Measurements from ENCODE around the gene YPEL2.
A peak's percentile ranks its signal among the peaks of the same experiment; 100 is the strongest.

The YPEL2 gene

DNA sequence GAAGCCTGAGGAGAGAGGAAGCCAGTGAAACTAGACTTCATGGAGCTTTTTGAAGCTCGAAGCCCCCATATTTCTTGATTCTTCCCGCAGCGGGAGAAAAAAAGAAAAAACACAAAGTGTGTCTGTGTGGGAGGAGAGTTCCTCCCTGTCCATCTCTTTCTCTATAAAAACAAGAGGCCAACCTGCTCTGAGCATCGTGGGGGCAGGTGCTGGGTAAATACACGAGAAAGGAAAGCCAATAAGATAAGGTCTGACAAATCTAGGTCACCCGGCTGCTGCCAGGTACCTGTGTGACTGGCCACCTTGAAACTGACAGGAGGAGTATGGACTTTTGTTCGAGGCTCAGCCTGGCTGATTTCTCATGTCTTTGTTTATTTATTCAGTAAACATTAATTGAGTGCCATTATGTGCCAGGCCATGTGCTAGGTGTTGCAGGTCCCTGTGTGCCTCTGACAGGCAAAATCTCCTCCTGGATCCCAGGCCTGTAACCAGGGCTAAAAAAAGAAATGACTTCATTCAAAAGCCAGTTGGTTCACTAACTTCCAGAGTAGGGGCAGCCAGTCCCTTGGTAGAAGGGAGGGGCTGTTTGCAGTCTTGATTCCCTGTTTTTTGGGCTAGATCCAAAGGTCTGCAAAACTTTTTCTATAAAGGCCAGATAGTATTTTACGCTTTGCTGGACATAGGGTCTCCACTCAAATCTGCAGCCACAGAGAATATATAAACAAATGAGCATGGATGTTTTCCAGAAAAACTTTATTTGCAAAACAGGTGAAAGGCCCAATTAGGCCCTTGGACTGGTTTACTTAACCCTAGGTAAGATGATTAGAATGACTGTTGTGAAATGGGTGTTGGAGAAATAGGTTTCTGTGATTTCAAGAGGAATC is 35.6 kb downstream of the YPEL2 start:
- POLR2A ChIA-PET: interaction anchor here (0.6 to 1.3 kb wide), 4 partner anchors 12 to 341 kb away, joined by 3 to 4 read pairs (median 4); partner anchors contain the start of genes PTRH2 and VMP1
- Histone ChIP-seq H3K27ac (ENCODE audit: extremely low read depth, low read depth, low read length) (peak overlapping the region; percentile 85), H3K4me3 (ENCODE audit: low read depth, low read length) (no peak overlapping the region), H3K4me1 (ENCODE audit: control insufficient read depth, insufficient read depth, low read length) (peaks cover 54% of the 10 kb centered on the region), H3K36me3 (ENCODE audit: control insufficient read depth in 2 of 2, insufficient read depth in 1 of 2, low read length in 2 of 2) (no peaks in the 10 kb centered on the region; a peak in 1 of 3 replicates), H3K9me3 (ENCODE audit: control insufficient read depth, insufficient read depth, low read depth, low read length) (no peaks in the 10 kb centered on the region)
- CTCF ChIA-PET: interaction anchor here (1.1 to 2.6 kb wide), 4 partner anchors 11 to 73 kb away, joined by 3 to 15 read pairs (median 8); no protein-coding TSS in a partner anchor
- TF ChIP-seq ZNF548 (tag by site-specific recombination; IDR thresholded peaks at IDR 0.05) (no peak), ZNF16 (tag by site-specific recombination; IDR thresholded peaks at IDR 0.05; ENCODE audit: low read depth) (no peak), ZNF621 (tag by site-specific recombination; IDR thresholded peaks at IDR 0.05) (no peak), ZNF391 (tag by site-specific recombination; IDR thresholded peaks at IDR 0.05; ENCODE audit: borderline replicate concordance, low read depth) (no peak), BCL6B (tag by site-specific recombination; IDR thresholded peaks at IDR 0.05) (no peak), ZNF623 (tag by site-specific recombination; IDR thresholded peaks at IDR 0.05) (no peak), ZNF335 (tag by site-specific recombination; conservative IDR thresholded peaks at IDR 0.05) (peak; percentile 88), ZNF132 (tag by site-specific recombination; IDR thresholded peaks at IDR 0.05; ENCODE audit: borderline replicate concordance) (no peak), YY2 (tag by site-specific recombination; IDR thresholded peaks at IDR 0.05) (no peak), AEBP2 (tag by site-specific recombination; IDR thresholded peaks at IDR 0.05; ENCODE audit: borderline replicate concordance) (no peak), PRDM10 (tag by site-specific recombination; IDR thresholded peaks at IDR 0.05) (peak; percentile 76), ZNF266 (tag by site-specific recombination; IDR thresholded peaks at IDR 0.05; ENCODE audit: low read depth) (no peak), ZNF175 (tag by site-specific recombination; IDR thresholded peaks at IDR 0.05) (no peak), SCRT1 (tag by site-specific recombination; IDR thresholded peaks at IDR 0.05; ENCODE audit: borderline replicate concordance) (no peak), ZIC2 (tag by site-specific recombination; IDR thresholded peaks at IDR 0.05) (no peak), ZFP3 (tag by site-specific recombination; IDR thresholded peaks at IDR 0.05; ENCODE audit: low read depth) (no peak), ZBTB8A (tag by site-specific recombination; IDR thresholded peaks at IDR 0.05) (no peak), GFI1B (tag by site-specific recombination; IDR thresholded peaks at IDR 0.05) (no peak), HOXD13 (CRISPR knock-in tag; IDR thresholded peaks at IDR 0.05; ENCODE audit: borderline replicate concordance) (no peak), ZBTB21 (tag by site-specific recombination; IDR thresholded peaks at IDR 0.05) (no peak), ZNF626 (tag by site-specific recombination; IDR thresholded peaks at IDR 0.05) (no peak), ZNF155 (tag by site-specific recombination; IDR thresholded peaks at IDR 0.05) (no peak), ZNF544 (tag by site-specific recombination; IDR thresholded peaks at IDR 0.05) (no peak), ZNF404 (tag by site-specific recombination; IDR thresholded peaks at IDR 0.05) (no peak)
- TF ChIP-seq, protein P1, sequence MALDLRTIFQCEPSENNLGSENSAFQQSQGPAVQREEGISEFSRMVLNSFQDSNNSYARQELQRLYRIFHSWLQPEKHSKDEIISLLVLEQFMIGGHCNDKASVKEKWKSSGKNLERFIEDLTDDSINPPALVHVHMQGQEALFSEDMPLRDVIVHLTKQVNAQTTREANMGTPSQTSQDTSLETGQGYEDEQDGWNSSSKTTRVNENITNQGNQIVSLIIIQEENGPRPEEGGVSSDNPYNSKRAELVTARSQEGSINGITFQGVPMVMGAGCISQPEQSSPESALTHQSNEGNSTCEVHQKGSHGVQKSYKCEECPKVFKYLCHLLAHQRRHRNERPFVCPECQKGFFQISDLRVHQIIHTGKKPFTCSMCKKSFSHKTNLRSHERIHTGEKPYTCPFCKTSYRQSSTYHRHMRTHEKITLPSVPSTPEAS (tag by site-specific recombination; IDR thresholded peaks at IDR 0.05): no peak
- TF ChIP-seq, protein P2, sequence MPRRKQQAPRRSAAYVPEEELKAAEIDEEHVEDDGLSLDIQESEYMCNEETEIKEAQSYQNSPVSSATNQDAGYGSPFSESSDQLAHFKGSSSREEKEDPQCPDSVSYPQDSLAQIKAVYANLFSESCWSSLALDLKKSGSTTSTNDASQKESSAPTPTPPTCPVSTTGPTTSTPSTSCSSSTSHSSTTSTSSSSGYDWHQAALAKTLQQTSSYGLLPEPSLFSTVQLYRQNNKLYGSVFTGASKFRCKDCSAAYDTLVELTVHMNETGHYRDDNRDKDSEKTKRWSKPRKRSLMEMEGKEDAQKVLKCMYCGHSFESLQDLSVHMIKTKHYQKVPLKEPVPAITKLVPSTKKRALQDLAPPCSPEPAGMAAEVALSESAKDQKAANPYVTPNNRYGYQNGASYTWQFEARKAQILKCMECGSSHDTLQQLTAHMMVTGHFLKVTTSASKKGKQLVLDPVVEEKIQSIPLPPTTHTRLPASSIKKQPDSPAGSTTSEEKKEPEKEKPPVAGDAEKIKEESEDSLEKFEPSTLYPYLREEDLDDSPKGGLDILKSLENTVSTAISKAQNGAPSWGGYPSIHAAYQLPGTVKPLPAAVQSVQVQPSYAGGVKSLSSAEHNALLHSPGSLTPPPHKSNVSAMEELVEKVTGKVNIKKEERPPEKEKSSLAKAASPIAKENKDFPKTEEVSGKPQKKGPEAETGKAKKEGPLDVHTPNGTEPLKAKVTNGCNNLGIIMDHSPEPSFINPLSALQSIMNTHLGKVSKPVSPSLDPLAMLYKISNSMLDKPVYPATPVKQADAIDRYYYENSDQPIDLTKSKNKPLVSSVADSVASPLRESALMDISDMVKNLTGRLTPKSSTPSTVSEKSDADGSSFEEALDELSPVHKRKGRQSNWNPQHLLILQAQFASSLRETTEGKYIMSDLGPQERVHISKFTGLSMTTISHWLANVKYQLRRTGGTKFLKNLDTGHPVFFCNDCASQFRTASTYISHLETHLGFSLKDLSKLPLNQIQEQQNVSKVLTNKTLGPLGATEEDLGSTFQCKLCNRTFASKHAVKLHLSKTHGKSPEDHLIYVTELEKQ (tag by site-specific recombination; IDR thresholded peaks at IDR 0.05; ENCODE audit: borderline replicate concordance): no peak

All from HEK293 (cell line).